Endodermal cell (in vitro differentiated cells): ENCODE measurements around the gene GALNT7. TPM values are rescaled to one million over a fixed set of nuclear protein-coding genes. Genes with fewer than 3 reads are reported as not detected.

Experiments
- DNase-seq: peaks from one replicate; pipeline ENCODE4 v3.0.0-alpha.2; 2017
- H3K27ac ChIP-seq: 2 replicates; pipeline ENCODE4 v1.5.1; 2013; ENCODE audit warnings: mild to moderate bottlenecking, low read depth, low read length, moderate library complexity
- H3K27me3 ChIP-seq: 2 replicates; pipeline ENCODE4 v1.6.1; 2013; ENCODE audit warnings: mild to moderate bottlenecking, low read length, moderate library complexity; ENCODE audit not compliant: insufficient read depth, control insufficient read depth, poor library complexity, severe bottlenecking
- H3K36me3 ChIP-seq: 2 replicates; pipeline ENCODE4 v1.7.0; 2013; ENCODE audit warnings: mild to moderate bottlenecking, low read length, moderate library complexity; ENCODE audit not compliant: control insufficient read depth, insufficient read depth
- H3K4me1 ChIP-seq: one replicate; pipeline ENCODE4 v1.7.0; 2013; ENCODE audit warnings: low read length; ENCODE audit not compliant: control insufficient read depth, insufficient read depth
- H3K4me3 ChIP-seq: 2 replicates; pipeline ENCODE4 v1.5.1; 2013; ENCODE audit warnings: mild to moderate bottlenecking, low read length, moderate library complexity
- H3K9ac ChIP-seq: 2 replicates; pipeline ENCODE4 v1.6.1; 2013; ENCODE audit warnings: mild to moderate bottlenecking, low read length, moderate library complexity; ENCODE audit not compliant: poor library complexity, severe bottlenecking; ENCODE audit errors: extremely low read depth
- H3K9me3 ChIP-seq: 2 replicates; pipeline ENCODE4 v1.6.1; 2013; ENCODE audit warnings: mild to moderate bottlenecking, low read length, moderate library complexity; ENCODE audit not compliant: control insufficient read depth
- H3K27ac Mint-ChIP-seq: 2 replicates; pipeline ENCODE4 v1.8.0; 2020; ENCODE audit warnings: mixed read lengths
- H3K27me3 Mint-ChIP-seq: 2 replicates; pipeline ENCODE4 v1.8.0; 2021; ENCODE audit warnings: mild to moderate bottlenecking, mixed read lengths; ENCODE audit not compliant: insufficient read depth
- H3K36me3 Mint-ChIP-seq: 2 replicates; pipeline ENCODE4 v1.8.0; 2020; ENCODE audit warnings: low read depth, mixed read lengths
- H3K4me1 Mint-ChIP-seq: 2 replicates; pipeline ENCODE4 v1.8.0; 2020; ENCODE audit warnings: mixed read lengths
- H3K4me3 Mint-ChIP-seq: 2 replicates; pipeline ENCODE4 v1.8.0; 2020; ENCODE audit warnings: mild to moderate bottlenecking, moderate library complexity, mixed read lengths
- H3K9me3 Mint-ChIP-seq: 2 replicates; pipeline ENCODE4 v1.8.0; 2020; ENCODE audit warnings: mild to moderate bottlenecking, mixed read lengths
- CTCF ChIP-seq: fragments of 200-600 bp; sonication (generic); conservative IDR thresholded peaks from 2 replicates; pipeline ENCODE4 v1.5.0; 2021; ENCODE audit warnings: antibody characterized with exemption, mild to moderate bottlenecking
- WGBS, 2 experiments: methylation state at CpG; one replicate each; pipeline versions ENCODE4 v1.1.5 to v1.1.7; 2013; ENCODE audit warnings: missing lambda C conversion rate in 2 of 2, mixed read lengths in 1 of 2; ENCODE audit not compliant: insufficient coverage in 1 of 2, insufficient read length in 1 of 2; 5-methylcytosine and 5-hydroxymethylcytosine counted together
- total RNA-seq, 2 donors: library from RNA; stranded (reverse); fragmentation: NEBNext Ultra II Directional in 1 of 2; extraction: Animal tissue kit (Norgen Biotek cat#: 25700) in 1 of 2; gene quantifications; 2 replicates in 1 of 2; 3 replicates in 1 of 2; pipeline ENCODE4 v1.2.1, GENCODE V29; 2021

The GALNT7 gene
- total RNA-seq, 2 donors from 2014 or later = 66.1 to 72.1 TPM

- 40% methylated on average over 1 of the region's 1 CpG; no CpG with 5 or more reads in 1 of the 2 experiments for WGBS, 2 experiments
- H3K27me3 ChIP-seq = no peaks in the 10 kb centered on the region
- no peak overlapping the region for H3K4me3 ChIP-seq
- Mint-ChIP-seq H3K36me3 (peaks cover 2% of the 10 kb centered on the region), H3K27me3 (no peaks in the 10 kb centered on the region), H3K9me3 (no peaks in the 10 kb centered on the region), H3K27ac (no peak overlapping the region), H3K4me3 (no peak overlapping the region), H3K4me1 (peaks cover 30% of the 10 kb centered on the region)
- TF ChIP-seq CTCF = no peak
- DNase-seq = no peak
- no peaks in the 10 kb centered on the region for H3K36me3 ChIP-seq
- H3K4me1 ChIP-seq = peaks cover 7% of the 10 kb centered on the region
- H3K27ac ChIP-seq = no peak overlapping the region
- no peaks in the 10 kb centered on the region for H3K9me3 ChIP-seq
- H3K9ac ChIP-seq = no peak overlapping the region
Measured at GRCh38 chr4:173212379-173212778, 43.8 kb downstream of the GALNT7 start.

- Histone ChIP-seq H3K27me3 (no peaks in the 10 kb centered on the region), H3K4me1 (peaks cover 7% of the 10 kb centered on the region), H3K27ac (no peak overlapping the region), H3K36me3 (no peaks in the 10 kb centered on the region), H3K4me3 (no peak overlapping the region), H3K9me3 (no peaks in the 10 kb centered on the region), H3K9ac (no peak overlapping the region)
- Mint-ChIP-seq H3K27me3 (no peaks in the 10 kb centered on the region), H3K36me3 (peaks cover 2% of the 10 kb centered on the region), H3K4me1 (peaks cover 38% of the 10 kb centered on the region), H3K9me3 (no peaks in the 10 kb centered on the region), H3K4me3 (no peak overlapping the region), H3K27ac (no peak overlapping the region)
- no peak for DNase-seq
- 80 to 100% methylated on average over 1 to 2 of the region's 2 CpGs for WGBS, 2 experiments
- TF ChIP-seq CTCF = no peak
Measured at GRCh38 chr4:173213296-173213695, 44.7 kb downstream of the GALNT7 start.

GRCh38 chr4:173214231-173214630 is 45.6 kb downstream of the GALNT7 start:
- Histone ChIP-seq H3K9ac (no peak overlapping the region), H3K27ac (no peak overlapping the region), H3K27me3 (no peaks in the 10 kb centered on the region), H3K36me3 (no peaks in the 10 kb centered on the region), H3K4me3 (no peak overlapping the region), H3K4me1 (peaks cover 7% of the 10 kb centered on the region), H3K9me3 (no peaks in the 10 kb centered on the region)
- Mint-ChIP-seq H3K27ac (no peak overlapping the region), H3K4me3 (no peak overlapping the region), H3K9me3 (peaks cover 4% of the 10 kb centered on the region), H3K36me3 (peaks cover 5% of the 10 kb centered on the region), H3K27me3 (no peaks in the 10 kb centered on the region), H3K4me1 (peaks cover 44% of the 10 kb centered on the region)
- no peak for TF ChIP-seq CTCF
- no peak for DNase-seq
- WGBS, 2 experiments = 75% methylated on average over 1 of the region's 1 CpG; no CpG with 5 or more reads in 1 of the 2 experiments
